K562 (cell line): ENCODE results near the gene MTA2. TPM values are rescaled to one million over a fixed set of nuclear protein-coding genes. Genes with fewer than 3 reads are reported as not detected.

Experiments
- BACH1 ChIP-seq: fragments of 200-800 bp; sonication (Bioruptor generic); IDR thresholded peaks from 2 replicates; pipeline ENCODE4 v1.6.1; 2016; ENCODE audit warnings: missing genetic modification characterization, missing compliant biosample characterization
- DIDO1 ChIP-seq: fragments of 450-650 bp; IDR thresholded peaks from 2 replicates; pipeline ENCODE4 v1.6.1; 2016; ENCODE audit warnings: low read depth, missing biosample characterization, missing genetic modification characterization
- EHMT2 ChIP-seq: fragments of 450-650 bp; IDR thresholded peaks from 2 replicates; pipeline ENCODE4 v1.6.1; 2018; ENCODE audit warnings: antibody characterized with exemption
- FOXM1 ChIP-seq, 2 experiments: fragments of 450-650 bp in 1 of 2; sonication (generic) in 1 of 2; formaldehyde crosslinking in 1 of 2; IDR thresholded peaks; 2 replicates each; pipeline versions ENCODE4 v1.6.1 to v1.9.0; 2017 to 2022; ENCODE audit warnings: low read depth in 2 of 2, mild to moderate bottlenecking in 2 of 2, missing genetic modification reagents in 1 of 2, moderate library complexity in 1 of 2
- MBD2 ChIP-seq: sonication (generic); IDR thresholded peaks from 2 replicates; pipeline ENCODE4 v1.6.1; 2016; ENCODE audit warnings: low read depth, borderline replicate concordance
- SFPQ ChIP-seq: fragments of 200-400 bp; formaldehyde crosslinking; IDR thresholded peaks from 2 replicates; pipeline ENCODE4 v1.6.1; 2017; ENCODE audit warnings: mild to moderate bottlenecking, low read depth, low read length, moderate library complexity
- SP2 ChIP-seq: IDR thresholded peaks from 2 replicates; pipeline ENCODE4 v1.6.1; 2011; ENCODE audit warnings: mild to moderate bottlenecking, low read depth, low read length, moderate library complexity; ENCODE audit not compliant: poor library complexity, severe bottlenecking; ENCODE audit errors: extremely low read depth
- TBP ChIP-seq: optimal IDR thresholded peaks from 2 replicates; pipeline ENCODE3; 2011; ENCODE audit warnings: low read depth, low read length, improper control_type of control experiment
- TCFL5 ChIP-seq: fragments of 250-450 bp; sonication (Bioruptor Pico); conservative IDR thresholded peaks from 2 replicates; pipeline ENCODE4 v1.6.1; 2021; ENCODE audit warnings: mild to moderate bottlenecking, moderate library complexity, matching md5 sums
- TOE1 ChIP-seq, 2 experiments: fragments of 450-650 bp in 1 of 2; sonication (generic) in 1 of 2; formaldehyde crosslinking in 1 of 2; IDR thresholded peaks; 2 replicates each; pipeline versions ENCODE4 v1.7.1 to v1.8.0; 2016 to 2022; ENCODE audit warnings: borderline replicate concordance in 2 of 2, mild to moderate bottlenecking in 2 of 2, antibody characterized with exemption in 1 of 2, inconsistent platforms in 1 of 2, low read depth in 1 of 2, missing genetic modification reagents in 1 of 2, moderate library complexity in 1 of 2
- ZBTB5 ChIP-seq: fragments of 450-650 bp; IDR thresholded peaks from 2 replicates; pipeline ENCODE4 v1.6.1; 2017; ENCODE audit warnings: antibody characterized with exemption
- ZNF407 ChIP-seq: fragments of 450-650 bp; IDR thresholded peaks from 2 replicates; pipeline ENCODE4 v1.6.1; 2016; ENCODE audit warnings: low read depth
- polyA plus RNA-seq, 8 experiments: library from polyadenylated mRNA; depleted of rRNA in 4 of 8; stranded (reverse) in 5 of 8; unstranded in 3 of 8; fragments of >200 nt; fragmentation: Nextera tagmentation in 2 of 8; fragmentation: Illumina TruSeq in 1 of 8; extraction: Ambion mirVana in 2 of 8; extraction: Trizol in 1 of 8; gene quantifications; 2 replicates each; pipeline versions ENCODE4 v1.2.1 to v1.2.3, GENCODE V29; 2011 to 2014; ENCODE audit warnings: inconsistent platforms in 1 of 8, missing spikeins in 1 of 8
- total RNA-seq, 7 experiments: library from RNA; depleted of rRNA in 6 of 7; stranded (reverse); fragments of >200 nt in 6 of 7; fragmentation: Illumina TruSeq in 2 of 7; extraction: Trizol in 2 of 7; gene quantifications; 2 replicates each; pipeline versions ENCODE4 v1.2.1 to v1.2.3, GENCODE V29; 2011 to 2021; ENCODE audit warnings: low replicate concordance in 1 of 7

Gene MTA2
- total and polyA plus RNA-seq, 9 of the 15 experiments (the other 6 are each of a cell fraction or from before 2014, with no cell fraction given) = 6.2 to 220 (median 172) TPM

GRCh38 chr11:62602141-62603071, 741 bp upstream of the MTA2 start (continued):
- no peak for TF ChIP-seq ZBTB5
- no peak for TF ChIP-seq SFPQ
- no peak; the same call in 1 of the 2 replicates for TF ChIP-seq MBD2
- TF ChIP-seq ZNF407 = no peak
- peak; percentile 31 for TF ChIP-seq TBP
- TF ChIP-seq TCFL5 (CRISPR knock-in tag) = no peak
- no peak; the same call in 1 of the 2 replicates for TF ChIP-seq FOXM1 (IDR thresholded peaks at IDR 0.05; ENCODE audit: low read depth)
- no peak for TF ChIP-seq FOXM1 (CRISPR knock-in tag; IDR thresholded peaks at IDR 0.05; ENCODE audit: low read depth)
- no peak for TF ChIP-seq DIDO1
- peak; percentile 55; the same call in 1 of the 2 replicates for TF ChIP-seq TOE1 (IDR thresholded peaks at IDR 0.05; ENCODE audit: borderline replicate concordance)
- no peak for TF ChIP-seq TOE1 (CRISPR knock-in tag; IDR thresholded peaks at IDR 0.05; ENCODE audit: borderline replicate concordance, low read depth)
- TF ChIP-seq EHMT2 = no peak
- TF ChIP-seq BACH1 (tag) = no peak
- no peak for TF ChIP-seq SP2
